ENCODE results near the gene TRIOBP. TPM values are rescaled to one million over a fixed set of nuclear protein-coding genes. Genes with fewer than 3 reads are reported as not detected.

TRIOBP gene
- total and polyA plus RNA-seq, 2 of the 13 experiments (the other 11 are each of a cell fraction or from before 2014, with no cell fraction given): 6.1 to 15.4 TPM

GRCh38 chr22:37658133-37659065 is 38.4 kb upstream of the TRIOBP start, which contains the start of gene PDXP (continued):
- no peak for TF ChIP-seq ZBTB40 (IDR thresholded peaks at IDR 0.05)
- no peak for TF ChIP-seq ZBTB40 (CRISPR knock-in tag; IDR thresholded peaks at IDR 0.05)
- no peak for TF ChIP-seq ZBTB4 (CRISPR knock-in tag; IDR thresholded peaks at IDR 0.05; ENCODE audit: borderline replicate concordance)
- no peak for TF ChIP-seq CSRNP1 (CRISPR knock-in tag; IDR thresholded peaks at IDR 0.05)
- no peak for TF ChIP-seq KLF12 (CRISPR knock-in tag; IDR thresholded peaks at IDR 0.05; ENCODE audit: borderline replicate concordance)
- TF ChIP-seq TFAP4 (IDR thresholded peaks at IDR 0.05; ENCODE audit: borderline replicate concordance, low read depth): peak; percentile 78; the same call in 1 of the 2 replicates
- TF ChIP-seq BCL6 (CRISPR knock-in tag; IDR thresholded peaks at IDR 0.05): no peak; the same call in 1 of the 2 replicates
- TF ChIP-seq GLMP (CRISPR knock-in tag; IDR thresholded peaks at IDR 0.05; ENCODE audit: borderline replicate concordance): no peak
- TF ChIP-seq ZNF24 (IDR thresholded peaks at IDR 0.05): no peak
- TF ChIP-seq RXRA (CRISPR knock-in tag; IDR thresholded peaks at IDR 0.05): no peak
